HL-60 (cell line): ENCODE measurements around the gene PGLYRP2.

Experiments
- DNase-seq, 2 experiments: peaks; one replicate each; pipeline ENCODE4 v3.0.0-alpha.2; 2010 to 2020; ENCODE audit warnings: low read depth in 1 of 2, low spot score in 1 of 2
- H3K27ac ChIP-seq: fragments of 250-450 bp; sonication (Bioruptor Pico); replicated peaks from 2 replicates; pipeline ENCODE4 v1.5.1; 2020; ENCODE audit warnings: mild to moderate bottlenecking, moderate library complexity
- H3K27me3 ChIP-seq: fragments of 250-450 bp; sonication (Bioruptor Pico); 2 replicates; pipeline ENCODE4 v1.5.1; 2021; ENCODE audit warnings: mild to moderate bottlenecking, moderate library complexity; ENCODE audit not compliant: insufficient read depth, poor library complexity, severe bottlenecking
- H3K4me3 ChIP-seq: replicated peaks from 2 replicates; pipeline ENCODE4 v1.5.1; 2011; ENCODE audit warnings: mild to moderate bottlenecking, control low read depth, low read length; ENCODE audit not compliant: insufficient read depth
- CTCF ChIP-seq: IDR thresholded peaks from one replicate; pipeline ENCODE4 v1.5.1; 2011; ENCODE audit warnings: low read length, control low read depth, inconsistent platforms; ENCODE audit not compliant: insufficient read depth
- GABPA ChIP-seq: IDR thresholded peaks from 2 replicates; pipeline ENCODE4 v1.6.1; 2012; ENCODE audit warnings: low read depth
- POLR2AphosphoS5 ChIP-seq: IDR thresholded peaks from 2 replicates; pipeline ENCODE4 v1.6.1; 2012; ENCODE audit warnings: low read depth
- REST ChIP-seq: IDR thresholded peaks from 2 replicates; pipeline ENCODE4 v1.6.1; 2012; ENCODE audit warnings: low read depth; ENCODE audit not compliant: insufficient replicate concordance
- SPI1 ChIP-seq: IDR thresholded peaks from 2 replicates; pipeline ENCODE4 v1.6.1; 2012; ENCODE audit warnings: low read depth, mild to moderate bottlenecking, borderline replicate concordance

Gene PGLYRP2

DNA sequence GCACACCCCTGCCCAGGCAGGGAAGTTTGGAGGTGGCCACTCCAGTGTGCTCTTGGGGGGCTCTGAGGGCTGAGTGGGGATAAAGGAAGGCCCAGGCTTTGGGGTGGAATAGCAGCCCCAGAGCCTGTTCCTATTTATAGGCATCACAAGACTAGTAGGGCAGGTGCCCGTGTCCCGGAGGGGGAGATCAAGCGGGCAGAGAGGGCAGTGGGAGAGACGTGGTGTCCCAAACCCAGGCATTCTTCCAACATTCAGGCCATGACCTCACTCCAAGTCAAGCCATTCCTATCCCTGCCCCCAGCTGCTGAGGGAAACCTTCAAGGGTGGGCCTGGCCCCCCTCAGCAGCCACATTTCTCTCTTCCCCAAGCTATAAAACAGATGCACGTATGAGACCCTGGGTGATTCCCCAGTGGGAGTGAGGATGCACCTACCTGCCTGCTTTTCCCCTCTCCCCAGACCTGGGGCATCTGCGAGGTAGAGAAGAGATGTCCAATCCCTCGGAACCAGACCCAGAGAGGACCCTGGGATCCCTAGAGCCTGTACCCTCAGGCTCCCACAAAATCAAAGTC, 33.4 kb downstream of the PGLYRP2 start:
- TF ChIP-seq POLR2AphosphoS5: no peak
- DNase-seq: no peak
- Histone ChIP-seq H3K27ac (no peak overlapping the region), H3K27me3 (no peaks in the 10 kb centered on the region), H3K4me3 (no peak overlapping the region)

GRCh38 chr19:15445227-15445605, 34.1 kb downstream of the PGLYRP2 start:
- TF ChIP-seq GABPA (no peak), REST (no peak), CTCF (no peak), POLR2AphosphoS5 (no peak), SPI1 (no peak)
- no peak overlapping the region for H3K27ac ChIP-seq
- H3K4me3 ChIP-seq: no peak overlapping the region

DNA sequence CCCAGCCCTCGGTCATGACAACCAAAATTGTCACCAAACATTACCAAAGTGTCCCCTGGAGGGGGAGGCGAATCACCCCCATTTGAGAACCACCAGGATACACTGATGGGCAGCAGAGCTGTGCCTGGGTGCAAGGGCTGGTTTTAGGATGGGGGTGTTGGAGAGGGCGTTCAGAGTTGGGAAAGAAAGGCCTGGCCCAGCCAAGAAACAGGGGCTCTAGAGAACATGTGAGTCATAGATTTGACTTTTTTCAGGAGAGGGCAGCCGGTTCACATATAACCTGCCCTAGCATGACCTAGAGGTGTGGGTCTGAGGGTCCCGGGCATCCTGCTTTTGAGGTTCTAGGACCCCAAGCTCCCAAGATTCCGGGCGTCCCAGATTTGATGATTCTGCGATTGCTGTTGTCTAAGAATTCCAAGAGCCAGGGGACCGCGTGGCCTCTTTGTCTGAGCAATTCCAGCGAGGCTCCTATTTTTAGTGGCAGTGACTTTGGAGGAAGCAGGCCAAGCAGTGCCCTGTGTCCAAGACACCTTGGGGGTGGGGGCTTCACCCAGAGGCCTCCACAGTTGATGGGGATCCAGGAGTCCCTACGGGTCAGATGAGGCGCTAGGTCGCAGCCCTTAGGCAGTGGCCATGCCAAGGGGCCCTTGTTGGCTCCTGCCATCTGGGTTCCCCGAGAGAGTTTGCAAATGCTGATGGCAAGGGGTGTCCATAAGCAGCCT, 34.6 kb downstream of the PGLYRP2 start:
- H3K4me3 ChIP-seq: no peak overlapping the region
- H3K27ac ChIP-seq: no peak overlapping the region
- TF ChIP-seq GABPA (no peak), CTCF (no peak), REST (no peak), POLR2AphosphoS5 (no peak), SPI1 (no peak)
- no peaks in the 10 kb centered on the region for H3K27me3 ChIP-seq
- DNase-seq: no peak

More at GRCh38 chr19:15445227-15445605, 34.1 kb downstream of the PGLYRP2 start:
- no peak for DNase-seq
- no peaks in the 10 kb centered on the region for H3K27me3 ChIP-seq

- DNase-seq: no peak
- H3K4me3 ChIP-seq: no peak overlapping the region
- H3K27ac ChIP-seq: no peak overlapping the region
- H3K27me3 ChIP-seq: no peaks in the 10 kb centered on the region
- TF ChIP-seq REST: no peak
- no peak for TF ChIP-seq SPI1
These were observed 35.5 kb downstream of the PGLYRP2 start for GRCh38 chr19:15443838-15444237.
